GM12878 (cell line): ENCODE data around the gene N4BP2L2. TPM values are rescaled to one million over a fixed set of nuclear protein-coding genes. Genes with fewer than 3 reads are reported as not detected.

Experiments
- ATAC-seq: fragments of 200-7000 bp; cut with Tn5 transposase; 3 replicates; pipeline ENCODE4 v1.9.1; 2020; ENCODE audit warnings: mild to moderate bottlenecking, moderate library complexity
- BruUV-seq: library from RNA; stranded (reverse); fragments of 400-500 nt; replicated peaks from 2 replicates; lab custom pipeline; 2021; lab: Mats Ljungman, UMichigan
- CTCF ChIA-PET: fragments of 300-600 bp; sonication (Branson Sonifier 250); formaldehyde crosslinking; extraction: SDS; loops from one replicate; lab custom pipeline; 2021; ENCODE audit warnings: inconsistent platforms; lab: Yijun Ruan, JAX
- POLR2A ChIA-PET: fragments of 350-600 bp; formaldehyde crosslinking; extraction: SDS; loops from one replicate; lab custom pipeline; 2021; ENCODE audit warnings: inconsistent platforms; lab: Charles Lee
- RAD21 ChIA-PET: fragments of 300-600 bp; sonication (Branson Sonifier 250); formaldehyde crosslinking; loops from one replicate; lab custom pipeline; 2023; ENCODE audit warnings: antibody characterized with exemption; ENCODE audit not compliant: unreplicated experiment; lab: Charles Lee
- SMC1A ChIA-PET: fragments of 300-600 bp; sonication (Branson Sonifier 250); formaldehyde crosslinking; loops from one replicate; lab custom pipeline; 2023; ENCODE audit not compliant: unreplicated experiment, uncharacterized antibody; lab: Charles Lee
- DNase-seq: peaks from one replicate; pipeline ENCODE4 v3.0.0-alpha.2; 2011; ENCODE audit warnings: low read depth, low spot score
- FAIRE-seq: peaks from 3 replicates; lab custom pipeline; 2011; peaks lifted over from hg19 to GRCh38; lab: Jason Lieb, UNC
- H2AFZ ChIP-seq: 2 replicates; pipeline ENCODE4 v1.6.0; 2011; ENCODE audit warnings: low read depth, low read length, control low read depth; ENCODE audit not compliant: control insufficient read depth
- H3K27ac ChIP-seq: 2 replicates; pipeline ENCODE4 v1.5.1; 2011; ENCODE audit warnings: control low read depth; ENCODE audit not compliant: control insufficient read depth, insufficient read depth
- H3K27me3 ChIP-seq, 2 experiments: replicated peaks in 1 of 2; 2 replicates each; pipeline versions ENCODE4 v1.6.0 to v1.6.1; 2011; ENCODE audit warnings: low read length in 1 of 2; ENCODE audit not compliant: control insufficient read depth in 2 of 2, insufficient read depth in 2 of 2
- H3K36me3 ChIP-seq, 2 experiments: 2 replicates each; pipeline ENCODE4 v1.5.1; 2011; ENCODE audit warnings: low read length in 1 of 2; ENCODE audit not compliant: control insufficient read depth in 2 of 2, insufficient read depth in 2 of 2
- H3K4me1 ChIP-seq: 2 replicates; pipeline ENCODE4 v1.6.1; 2011; ENCODE audit warnings: mild to moderate bottlenecking, low read length, moderate library complexity, mixed read lengths; ENCODE audit not compliant: control insufficient read depth, insufficient read depth
- H3K4me2 ChIP-seq: 2 replicates; pipeline ENCODE4 v1.6.0; 2011; ENCODE audit warnings: control low read depth; ENCODE audit not compliant: control insufficient read depth, insufficient read depth
- H3K4me3 ChIP-seq: fragments of 200-600 bp; sonication (generic); 2 replicates; pipeline ENCODE4 v1.5.1; 2016
- H3K79me2 ChIP-seq: 2 replicates; pipeline ENCODE4 v1.6.0; 2011; ENCODE audit warnings: low read length; ENCODE audit not compliant: control insufficient read depth, insufficient read depth
- H3K9ac ChIP-seq: 2 replicates; pipeline ENCODE4 v1.8.0; 2011; ENCODE audit warnings: low read length, control low read depth, mixed read lengths; ENCODE audit not compliant: control insufficient read depth, insufficient read depth
- H3K9me3 ChIP-seq: replicated peaks from 3 replicates; pipeline ENCODE4 v1.5.1; 2011; ENCODE audit warnings: mild to moderate bottlenecking, low read length; ENCODE audit not compliant: control insufficient read depth, insufficient read depth
- H4K20me1 ChIP-seq: 2 replicates; pipeline ENCODE4 v1.6.0; 2011; ENCODE audit not compliant: control insufficient read depth, insufficient read depth
- CBFB ChIP-seq: IDR thresholded peaks from 2 replicates; pipeline ENCODE4 v1.6.1; 2016; ENCODE audit warnings: antibody characterized with exemption, low read depth
- CHD2 ChIP-seq: IDR thresholded peaks from 2 replicates; pipeline ENCODE4 v1.6.1; 2011; ENCODE audit warnings: low read depth, low read length, improper control_type of control experiment, borderline replicate concordance
- CHD4 ChIP-seq: fragments of 200-600 bp; sonication (generic); IDR thresholded peaks from 2 replicates; pipeline ENCODE4 v1.6.1; 2016; ENCODE audit warnings: mild to moderate bottlenecking
- DPF2 ChIP-seq: fragments of 450-650 bp; IDR thresholded peaks from 2 replicates; pipeline ENCODE4 v1.6.1; 2017; ENCODE audit warnings: mild to moderate bottlenecking
- EP300 ChIP-seq, 2 experiments: fragments of 150-350 bp in 1 of 2; IDR thresholded peaks; 2 replicates each; pipeline ENCODE4 v1.6.1; 2011 to 2012; ENCODE audit warnings: low read depth in 2 of 2, low read length in 2 of 2, borderline replicate concordance in 1 of 2, improper control_type of control experiment in 1 of 2, inconsistent platforms in 1 of 2; ENCODE audit not compliant: control insufficient read depth in 1 of 2
- IKZF1 ChIP-seq: fragments of 450-650 bp; conservative IDR thresholded peaks from 2 replicates; pipeline ENCODE4 v1.6.1; 2017; ENCODE audit warnings: antibody characterized with exemption, mild to moderate bottlenecking
- MYB ChIP-seq: fragments of 150-350 bp; IDR thresholded peaks from 2 replicates; pipeline ENCODE4 v1.6.1; 2014; ENCODE audit warnings: mild to moderate bottlenecking, low read depth, low read length, borderline replicate concordance
- PAX8 ChIP-seq: fragments of 450-650 bp; IDR thresholded peaks from 2 replicates; pipeline ENCODE4 v1.6.1; 2017; ENCODE audit warnings: mild to moderate bottlenecking, moderate library complexity
- RAD51 ChIP-seq: fragments of 450-650 bp; IDR thresholded peaks from 2 replicates; pipeline ENCODE4 v1.6.1; 2016; ENCODE audit warnings: moderate library complexity, mild to moderate bottlenecking, inconsistent platforms
- TCF7 ChIP-seq: IDR thresholded peaks from 2 replicates; pipeline ENCODE4 v1.6.1; 2014; ENCODE audit warnings: antibody characterized with exemption, borderline replicate concordance
- ZSCAN29 ChIP-seq: fragments of 450-650 bp; IDR thresholded peaks from 2 replicates; pipeline ENCODE4 v1.6.1; 2017; ENCODE audit warnings: mild to moderate bottlenecking, moderate library complexity
- WGBS: methylation state at CpG from one replicate; pipeline ENCODE4 v1.1.6; 2016; ENCODE audit warnings: low lambda C conversion rate; ENCODE audit not compliant: insufficient replicate concordance, insufficient coverage; ENCODE audit errors: missing lambda C conversion rate; 5-methylcytosine and 5-hydroxymethylcytosine counted together
- in situ Hi-C: fragments of 300-500 bp; cut with MboI; formaldehyde crosslinking; loops from 9 replicates; pipeline ENCODE4 v1.14.3; 2018; ENCODE audit warnings: mixed read lengths
- intact Hi-C: fragments of 100-400 bp; cut with micrococcal nuclease; formaldehyde crosslinking; loops from one replicate; pipeline ENCODE4 v1.14.2; 2022; ENCODE audit not compliant: unreplicated experiment
- polyA plus RNA-seq, 11 experiments: library from polyadenylated mRNA; depleted of rRNA in 4 of 11; unstranded in 6 of 11; stranded (reverse) in 5 of 11; fragments of >200 nt; fragmentation: Nextera tagmentation in 4 of 11; fragmentation: Illumina TruSeq in 1 of 11; extraction: Ambion mirVana in 4 of 11; extraction: Trizol in 1 of 11; gene quantifications; 1 replicate in 1 of 11; 2 replicates in 10 of 11; pipeline versions ENCODE4 v1.2.1 to v1.2.3, GENCODE V29; 2011 to 2016; ENCODE audit warnings: inconsistent platforms in 2 of 11, missing spikeins in 2 of 11, low read depth in 1 of 11
- total RNA-seq, 4 experiments: library from RNA; depleted of rRNA in 3 of 4; stranded (reverse); fragments of >200 nt in 3 of 4; fragmentation: Illumina TruSeq in 1 of 4; extraction: Trizol in 1 of 4; gene quantifications; 2 replicates each; pipeline versions ENCODE4 v1.2.1 to v1.2.3, GENCODE V29; 2013 to 2021
- TF ChIP-seq, protein P1 (sequence below): fragments of 450-650 bp; formaldehyde crosslinking; IDR thresholded peaks from 2 replicates; pipeline ENCODE4 v1.5.0; 2022; ENCODE audit warnings: mild to moderate bottlenecking, missing genetic modification characterization
- TF ChIP-seq, protein P2 (sequence below): IDR thresholded peaks from 2 replicates; pipeline ENCODE4 v1.6.1; 2012; ENCODE audit warnings: low read depth, low read length, improper control_type of control experiment
- TF ChIP-seq, protein P3 (sequence below): fragments of 450-650 bp; IDR thresholded peaks from 2 replicates; pipeline ENCODE4 v1.6.1; 2018; ENCODE audit warnings: borderline replicate concordance, mild to moderate bottlenecking; ENCODE audit not compliant: partially characterized antibody
- TF ChIP-seq, protein P4 (sequence below), 3 experiments: IDR thresholded peaks in 2 of 3; conservative IDR thresholded peaks in 1 of 3; 2 replicates each; pipeline ENCODE4 v1.5.1; 2011; ENCODE audit warnings: low read depth in 3 of 3, low read length in 3 of 3, mild to moderate bottlenecking in 3 of 3, control low read depth in 2 of 3, moderate library complexity in 2 of 3, inconsistent platforms in 1 of 3, mixed read lengths in 1 of 3; ENCODE audit not compliant: control insufficient read depth in 2 of 3, insufficient read depth in 1 of 3; ENCODE audit errors: extremely low read depth in 1 of 3

The N4BP2L2 gene
- total and polyA plus RNA-seq, 10 of the 15 experiments (the other 5 are each of a cell fraction or from before 2014, with no cell fraction given), result 41.7 to 87.1 (median 61.2) TPM

DNA sequence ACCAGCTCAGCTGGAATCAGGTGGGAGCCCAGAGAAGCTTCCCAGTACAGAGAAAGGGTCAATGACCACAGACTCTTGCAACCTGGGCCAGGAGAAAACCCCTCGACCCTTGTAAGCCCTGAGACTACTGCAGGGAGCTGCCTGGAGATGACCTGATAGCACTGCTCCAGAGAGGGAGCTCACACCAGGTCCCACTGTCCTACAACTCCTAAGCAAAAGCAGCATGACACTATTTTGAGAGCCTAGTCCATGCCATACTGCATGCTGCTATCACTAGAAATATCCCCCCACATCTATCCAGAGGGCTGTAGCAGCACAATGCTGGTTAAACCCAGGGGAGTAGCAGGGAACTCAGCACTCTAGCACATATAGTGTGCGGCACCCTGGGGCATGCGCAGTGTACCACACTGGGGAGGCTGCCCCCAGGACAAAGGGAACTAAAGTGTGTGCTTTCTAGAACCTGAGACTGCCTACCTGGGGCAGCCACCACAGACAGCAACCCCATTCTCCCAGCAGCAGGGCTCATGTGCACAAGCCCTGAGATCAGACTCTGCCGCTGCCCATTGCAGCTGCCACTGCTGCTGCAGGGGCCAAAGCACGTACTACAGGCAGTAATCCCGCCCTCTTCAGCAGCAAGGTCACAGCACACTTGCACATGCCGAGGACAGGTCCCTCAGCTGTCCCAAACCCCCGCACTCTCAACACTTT lies 83.6 kb downstream of the N4BP2L2 start:
- intact Hi-C loops, result no loop called here
- RAD21 ChIA-PET, result no interaction called here
- Histone ChIP-seq H3K4me2 (no peak overlapping the region), H4K20me1 (no peaks in the 10 kb centered on the region), H3K4me3 (no peak overlapping the region), H3K27me3 (no peaks in the 10 kb centered on the region), H3K9me3 (peaks cover 9% of the 10 kb centered on the region; the same call in 2 of the 3 replicates), H3K27ac (no peak overlapping the region), H3K9ac (no peak overlapping the region), H3K4me1 (no peaks in the 10 kb centered on the region), H2AFZ (no peak overlapping the region), H3K36me3 (no peaks in the 10 kb centered on the region), H3K79me2 (no peaks in the 10 kb centered on the region)
- CTCF ChIA-PET, result interaction anchor here (1.1 to 1.7 kb wide), 2 partner anchors 10 to 26 kb away, joined by 3 to 4 read pairs; no protein-coding TSS in a partner anchor
- no peak for FAIRE-seq
- POLR2A ChIA-PET, result no interaction called here
- SMC1A ChIA-PET, result interaction anchor here (2.0 kb wide), 1 partner anchor 13 kb away, joined by 4 read pairs; no protein-coding TSS in a partner anchor
- 69% methylated on average over 8 of the region's 8 CpGs for WGBS
- ATAC-seq, result no peak
- BruUV-seq, result no TSS peak
- no peak for DNase-seq
- in situ Hi-C loops, result no loop called here
- TF ChIP-seq, protein P1, sequence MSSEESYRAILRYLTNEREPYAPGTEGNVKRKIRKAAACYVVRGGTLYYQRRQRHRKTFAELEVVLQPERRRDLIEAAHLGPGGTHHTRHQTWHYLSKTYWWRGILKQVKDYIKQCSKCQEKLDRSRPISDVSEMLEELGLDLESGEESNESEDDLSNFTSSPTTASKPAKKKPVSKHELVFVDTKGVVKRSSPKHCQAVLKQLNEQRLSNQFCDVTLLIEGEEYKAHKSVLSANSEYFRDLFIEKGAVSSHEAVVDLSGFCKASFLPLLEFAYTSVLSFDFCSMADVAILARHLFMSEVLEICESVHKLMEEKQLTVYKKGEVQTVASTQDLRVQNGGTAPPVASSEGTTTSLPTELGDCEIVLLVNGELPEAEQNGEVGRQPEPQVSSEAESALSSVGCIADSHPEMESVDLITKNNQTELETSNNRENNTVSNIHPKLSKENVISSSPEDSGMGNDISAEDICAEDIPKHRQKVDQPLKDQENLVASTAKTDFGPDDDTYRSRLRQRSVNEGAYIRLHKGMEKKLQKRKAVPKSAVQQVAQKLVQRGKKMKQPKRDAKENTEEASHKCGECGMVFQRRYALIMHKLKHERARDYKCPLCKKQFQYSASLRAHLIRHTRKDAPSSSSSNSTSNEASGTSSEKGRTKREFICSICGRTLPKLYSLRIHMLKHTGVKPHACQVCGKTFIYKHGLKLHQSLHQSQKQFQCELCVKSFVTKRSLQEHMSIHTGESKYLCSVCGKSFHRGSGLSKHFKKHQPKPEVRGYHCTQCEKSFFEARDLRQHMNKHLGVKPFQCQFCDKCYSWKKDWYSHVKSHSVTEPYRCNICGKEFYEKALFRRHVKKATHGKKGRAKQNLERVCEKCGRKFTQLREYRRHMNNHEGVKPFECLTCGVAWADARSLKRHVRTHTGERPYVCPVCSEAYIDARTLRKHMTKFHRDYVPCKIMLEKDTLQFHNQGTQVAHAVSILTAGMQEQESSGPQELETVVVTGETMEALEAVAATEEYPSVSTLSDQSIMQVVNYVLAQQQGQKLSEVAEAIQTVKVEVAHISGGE, result no peak
- TF ChIP-seq DPF2, result no peak
- TF ChIP-seq CBFB, result no peak
- no peak for TF ChIP-seq IKZF1
- TF ChIP-seq ZSCAN29, result no peak
- no peak for TF ChIP-seq RAD51
- TF ChIP-seq MYB, result no peak
- no peak for TF ChIP-seq CHD2
- no peak for TF ChIP-seq TCF7
- TF ChIP-seq PAX8, result no peak
- TF ChIP-seq, protein P2, sequence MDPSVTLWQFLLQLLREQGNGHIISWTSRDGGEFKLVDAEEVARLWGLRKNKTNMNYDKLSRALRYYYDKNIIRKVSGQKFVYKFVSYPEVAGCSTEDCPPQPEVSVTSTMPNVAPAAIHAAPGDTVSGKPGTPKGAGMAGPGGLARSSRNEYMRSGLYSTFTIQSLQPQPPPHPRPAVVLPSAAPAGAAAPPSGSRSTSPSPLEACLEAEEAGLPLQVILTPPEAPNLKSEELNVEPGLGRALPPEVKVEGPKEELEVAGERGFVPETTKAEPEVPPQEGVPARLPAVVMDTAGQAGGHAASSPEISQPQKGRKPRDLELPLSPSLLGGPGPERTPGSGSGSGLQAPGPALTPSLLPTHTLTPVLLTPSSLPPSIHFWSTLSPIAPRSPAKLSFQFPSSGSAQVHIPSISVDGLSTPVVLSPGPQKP, result no peak
- TF ChIP-seq CHD4, result no peak
- TF ChIP-seq, protein P3, sequence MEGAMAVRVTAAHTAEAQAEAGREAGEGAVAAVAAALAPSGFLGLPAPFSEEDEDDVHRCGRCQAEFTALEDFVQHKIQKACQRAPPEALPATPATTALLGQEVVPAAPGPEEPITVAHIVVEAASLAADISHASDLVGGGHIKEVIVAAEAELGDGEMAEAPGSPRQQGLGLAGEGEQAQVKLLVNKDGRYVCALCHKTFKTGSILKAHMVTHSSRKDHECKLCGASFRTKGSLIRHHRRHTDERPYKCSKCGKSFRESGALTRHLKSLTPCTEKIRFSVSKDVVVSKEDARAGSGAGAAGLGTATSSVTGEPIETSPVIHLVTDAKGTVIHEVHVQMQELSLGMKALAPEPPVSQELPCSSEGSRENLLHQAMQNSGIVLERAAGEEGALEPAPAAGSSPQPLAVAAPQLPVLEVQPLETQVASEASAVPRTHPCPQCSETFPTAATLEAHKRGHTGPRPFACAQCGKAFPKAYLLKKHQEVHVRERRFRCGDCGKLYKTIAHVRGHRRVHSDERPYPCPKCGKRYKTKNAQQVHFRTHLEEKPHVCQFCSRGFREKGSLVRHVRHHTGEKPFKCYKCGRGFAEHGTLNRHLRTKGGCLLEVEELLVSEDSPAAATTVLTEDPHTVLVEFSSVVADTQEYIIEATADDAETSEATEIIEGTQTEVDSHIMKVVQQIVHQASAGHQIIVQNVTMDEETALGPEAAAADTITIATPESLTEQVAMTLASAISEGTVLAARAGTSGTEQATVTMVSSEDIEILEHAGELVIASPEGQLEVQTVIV, result no peak
- no peak for TF ChIP-seq EP300 (IDR thresholded peaks at IDR 0.05; ENCODE audit: borderline replicate concordance in 1 of 2, control insufficient read depth in 1 of 2, low read depth in 2 of 2, low read length in 2 of 2)
- TF ChIP-seq, protein P4, sequence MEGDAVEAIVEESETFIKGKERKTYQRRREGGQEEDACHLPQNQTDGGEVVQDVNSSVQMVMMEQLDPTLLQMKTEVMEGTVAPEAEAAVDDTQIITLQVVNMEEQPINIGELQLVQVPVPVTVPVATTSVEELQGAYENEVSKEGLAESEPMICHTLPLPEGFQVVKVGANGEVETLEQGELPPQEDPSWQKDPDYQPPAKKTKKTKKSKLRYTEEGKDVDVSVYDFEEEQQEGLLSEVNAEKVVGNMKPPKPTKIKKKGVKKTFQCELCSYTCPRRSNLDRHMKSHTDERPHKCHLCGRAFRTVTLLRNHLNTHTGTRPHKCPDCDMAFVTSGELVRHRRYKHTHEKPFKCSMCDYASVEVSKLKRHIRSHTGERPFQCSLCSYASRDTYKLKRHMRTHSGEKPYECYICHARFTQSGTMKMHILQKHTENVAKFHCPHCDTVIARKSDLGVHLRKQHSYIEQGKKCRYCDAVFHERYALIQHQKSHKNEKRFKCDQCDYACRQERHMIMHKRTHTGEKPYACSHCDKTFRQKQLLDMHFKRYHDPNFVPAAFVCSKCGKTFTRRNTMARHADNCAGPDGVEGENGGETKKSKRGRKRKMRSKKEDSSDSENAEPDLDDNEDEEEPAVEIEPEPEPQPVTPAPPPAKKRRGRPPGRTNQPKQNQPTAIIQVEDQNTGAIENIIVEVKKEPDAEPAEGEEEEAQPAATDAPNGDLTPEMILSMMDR (IDR thresholded peaks at IDR 0.05 in 2 of 3, conservative IDR thresholded peaks at IDR 0.05 in 1 of 3; ENCODE audit: control insufficient read depth in 2 of 3, extremely low read depth in 1 of 3, insufficient read depth in 1 of 3, low read depth in 3 of 3, low read length in 3 of 3), result no peak
